ENCODE data around the gene TMEM51. TPM values are rescaled to one million over a fixed set of nuclear protein-coding genes. Genes with fewer than 3 reads are reported as not detected.

TMEM51 gene
- total RNA-seq, 1 experiment from 2014 or later = 19.9 TPM

Other genes starting within 250 kb of the TMEM51 start
- 0.87 and 1.4 TPM in 2 replicates for gene FHAD1, start 93.5 kb downstream of the TMEM51 start, total RNA-seq (2014; rRNA removed; shearing (Covaris generic))

Measured in HT1080 (cell line).